GM10248 (cell line): ENCODE measurements around the gene BAIAP2L1.
"Not testable (repeated sequence)": the region's sequence is repeated elsewhere in the genome, so short reads cannot be mapped to it uniquely, and the experiment has no call there.

Experiments
- CTCF ChIA-PET: fragments of 300-600 bp; sonication (Branson Sonifier 250); formaldehyde crosslinking; extraction: SDS; loops from one replicate; lab custom pipeline; 2021; ENCODE audit warnings: antibody characterized with exemption; lab: Yijun Ruan, JAX
- POLR2A ChIA-PET: fragments of 350-650 bp; sonication (Branson Sonifier 250); formaldehyde crosslinking; extraction: SDS; loops from one replicate; lab custom pipeline; 2020; ENCODE audit warnings: antibody characterized with exemption; lab: Yijun Ruan, JAX
- DNase-seq: peaks from one replicate; pipeline ENCODE4 v3.0.0; 2012; ENCODE audit errors: extremely low spot score
- CTCF ChIP-seq: IDR thresholded peaks from 2 replicates; pipeline ENCODE4 v1.5.1; 2012; ENCODE audit warnings: mild to moderate bottlenecking, low read depth; ENCODE audit errors: extremely low read depth, missing control alignments, control extremely low read depth

The BAIAP2L1 gene

DNA sequence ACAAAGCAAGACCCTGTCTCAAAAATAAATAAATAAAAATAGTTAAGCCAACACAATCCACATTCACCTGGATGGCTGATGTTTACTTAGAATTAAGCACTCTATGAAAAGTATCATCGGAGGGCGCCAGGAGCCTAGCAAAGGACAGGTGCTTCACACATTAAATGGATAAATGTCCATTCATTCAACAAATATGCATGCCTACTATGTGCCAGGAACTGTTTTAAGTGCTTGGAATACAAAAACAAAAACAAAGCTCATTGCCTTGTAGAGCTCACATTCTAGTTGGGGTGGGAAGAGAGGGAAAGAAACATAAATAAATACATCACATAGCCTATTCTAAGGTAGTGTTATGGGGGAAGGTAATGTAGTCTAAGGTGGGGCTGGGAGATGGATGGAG, 4.1 kb downstream of the BAIAP2L1 start:
- no peak for TF ChIP-seq CTCF
- DNase-seq = no peak
- ChIA-PET CTCF (interaction anchor here (0.8 to 1.9 kb wide), 3 partner anchors 9 to 445 kb away, joined by 3 to 4 read pairs (median 3); no protein-coding TSS in a partner anchor), POLR2A (no interaction called here)

DNA sequence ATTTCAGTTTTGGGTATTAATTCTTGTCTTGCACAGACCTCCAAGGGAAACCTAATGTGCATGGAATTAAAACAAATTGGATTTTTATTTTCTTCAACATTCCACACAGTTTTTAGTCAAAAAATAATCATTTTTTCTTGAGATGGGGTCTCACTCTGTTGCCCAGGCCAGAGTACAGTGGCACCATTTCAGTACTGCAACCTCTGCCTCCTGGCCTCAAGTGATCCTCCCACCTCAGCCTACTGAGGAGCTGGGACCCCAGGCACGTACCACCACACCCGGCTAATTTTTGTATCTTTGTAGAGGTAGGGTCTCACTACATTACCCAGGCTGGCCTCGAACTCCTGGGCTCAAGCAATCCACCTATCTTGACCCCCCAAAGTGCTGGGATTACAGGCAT, 4.9 kb downstream of the BAIAP2L1 start:
- ChIA-PET CTCF (interaction anchor here (1.0 to 1.9 kb wide), 4 partner anchors 12 to 102 kb away, joined by 3 to 4 read pairs (median 4); no protein-coding TSS in a partner anchor), POLR2A (interaction anchor here (0.7 kb wide), 1 partner anchor 138 kb away, joined by 7 read pairs; no protein-coding TSS in a partner anchor)
- DNase-seq = no peak
- no peak for TF ChIP-seq CTCF

GRCh38 chr7:98395481-98395880, 5.4 kb downstream of the BAIAP2L1 start:
- TF ChIP-seq CTCF = no peak
- POLR2A ChIA-PET = interaction anchor here (0.7 kb wide), 1 partner anchor 137 kb away, joined by 7 read pairs; no protein-coding TSS in a partner anchor
- no peak for DNase-seq
- CTCF ChIA-PET = interaction anchor here (1.0 to 1.9 kb wide), 4 partner anchors 12 to 101 kb away, joined by 3 to 4 read pairs (median 4); no protein-coding TSS in a partner anchor

- POLR2A ChIA-PET = interaction anchor here (0.6 kb wide), 1 partner anchor 128 kb away, joined by 3 read pairs; no protein-coding TSS in a partner anchor
These were observed 6.5 kb downstream of the BAIAP2L1 start for GRCh38 chr7:98394377-98394836.

GRCh38 chr7:98387544-98388226, 13.2 kb downstream of the BAIAP2L1 start:
- CTCF ChIA-PET = interaction anchor here (0.9 to 2.2 kb wide), 5 partner anchors 9 to 93 kb away, joined by 3 to 12 read pairs (median 3); partner anchors contain the start of gene BAIAP2L1
- POLR2A ChIA-PET = interaction anchor here (0.6 kb wide), 1 partner anchor 968 kb away, joined by 3 read pairs; no protein-coding TSS in a partner anchor
- TF ChIP-seq CTCF = no peak
- no peak for DNase-seq

More at GRCh38 chr7:98394377-98394836, 6.5 kb downstream of the BAIAP2L1 start:
- CTCF ChIA-PET = no interaction called here
- TF ChIP-seq CTCF = no peak
- DNase-seq = no peak

GRCh38 chr7:98387131-98387530, 13.8 kb downstream of the BAIAP2L1 start:
- ChIA-PET CTCF (interaction anchor here (1.0 to 2.2 kb wide), 3 partner anchors 13 to 34 kb away, joined by 3 to 12 read pairs (median 5); partner anchors contain the start of gene BAIAP2L1), POLR2A (no interaction called here)
- no peak for TF ChIP-seq CTCF
- no peak for DNase-seq

DNA sequence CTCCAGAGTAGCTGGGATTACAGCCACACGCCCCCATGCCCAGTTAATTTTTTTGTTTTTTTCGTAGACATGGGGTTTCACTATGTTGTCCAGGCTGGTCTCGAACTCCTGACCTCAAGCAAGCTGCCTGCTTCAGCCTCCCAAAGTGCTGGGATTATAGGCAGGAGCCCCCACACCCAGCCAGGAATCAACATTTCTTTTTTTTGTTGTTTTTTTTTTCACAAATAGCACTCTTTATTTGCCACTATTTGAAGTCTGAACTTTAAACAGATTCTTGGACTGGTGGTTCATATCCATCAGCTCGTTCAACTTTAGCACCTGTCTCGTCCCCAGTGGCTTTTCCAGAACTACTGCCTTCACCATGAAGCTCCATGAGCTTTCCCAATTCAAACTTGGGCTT, 15.4 kb downstream of the BAIAP2L1 start:
- CTCF ChIA-PET, POLR2A ChIA-PET, DNase-seq: not testable (repeated sequence)
